Stimulated activated CD4-positive, alpha-beta T cell treated with anti-CD3 and anti-CD28 coated beads, Interleukin-2, amount 100 ng/mL, for 24 hours (primary cell): ENCODE results near the gene ZNF804B.
"Not testable (repeated sequence)": the region's sequence is repeated elsewhere in the genome, so short reads cannot be mapped to it uniquely, and the experiment has no call there.

Experiments used
- DNase-seq, 2 donors: peaks; one replicate each; pipeline ENCODE4 v3.0.0-alpha.2; 2020

ZNF804B gene

DNA sequence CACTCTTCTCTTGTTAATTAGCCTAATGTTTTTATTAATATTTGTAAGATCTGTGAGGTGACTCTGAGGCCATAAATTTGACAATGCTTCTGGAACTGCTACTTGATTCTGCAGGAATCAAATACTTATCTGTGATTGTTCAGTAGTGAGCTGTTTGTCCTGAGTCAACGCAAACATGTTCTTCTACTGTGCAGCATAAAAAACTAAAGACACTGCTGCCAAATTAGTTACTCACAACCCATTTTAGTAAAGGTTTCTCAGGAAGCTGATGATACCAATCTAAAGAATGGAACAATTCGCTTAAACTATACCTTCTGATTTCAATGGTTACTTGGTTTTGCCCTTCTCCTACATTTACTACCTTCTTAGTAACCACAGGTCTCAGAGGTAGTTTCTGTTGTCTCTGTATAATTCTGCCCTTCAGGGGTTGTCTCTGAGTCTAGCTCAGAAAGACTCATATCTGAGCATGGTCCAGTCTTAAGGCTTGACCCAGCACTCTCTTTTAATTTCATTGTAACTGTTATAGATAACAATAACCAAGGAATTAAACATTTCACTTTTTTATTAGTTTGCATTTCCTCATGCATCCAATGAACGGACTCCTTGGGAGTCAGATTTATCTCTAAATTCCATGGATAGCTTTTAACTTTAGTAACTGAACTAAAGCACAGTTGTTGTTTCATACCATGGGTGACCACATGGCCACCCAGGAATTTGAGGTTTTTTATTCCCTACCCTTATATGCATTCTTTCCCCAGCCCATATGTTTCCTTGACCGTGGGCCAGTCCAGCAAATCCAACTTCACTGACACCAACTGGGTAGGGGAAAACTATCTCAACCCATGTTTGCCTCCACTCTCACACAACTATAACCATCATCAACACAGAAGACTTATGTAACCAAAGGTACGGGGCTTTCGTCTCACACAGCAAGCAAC, 345.5 kb downstream of the ZNF804B start:
- DNase-seq = no peak

DNA sequence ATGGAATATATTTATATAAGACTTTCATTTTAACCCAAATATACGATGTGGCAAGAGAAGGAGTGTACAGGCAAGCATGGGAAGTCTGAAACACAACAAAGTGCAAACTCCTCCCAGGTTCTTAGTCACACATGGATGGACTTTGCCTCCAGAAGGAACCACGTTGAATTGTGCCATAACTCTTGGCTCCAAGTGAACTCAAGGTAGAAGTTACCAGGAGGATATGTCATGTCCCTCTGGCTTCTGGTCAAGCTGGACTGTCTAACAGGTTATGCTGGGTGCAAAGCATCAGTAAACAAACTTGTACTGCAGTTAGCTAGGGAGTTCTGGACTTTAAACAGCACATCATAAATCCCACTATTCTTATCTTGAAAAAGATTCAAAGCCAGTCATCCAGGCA, 364.4 kb downstream of the ZNF804B start:
- DNase-seq = no peak

DNA sequence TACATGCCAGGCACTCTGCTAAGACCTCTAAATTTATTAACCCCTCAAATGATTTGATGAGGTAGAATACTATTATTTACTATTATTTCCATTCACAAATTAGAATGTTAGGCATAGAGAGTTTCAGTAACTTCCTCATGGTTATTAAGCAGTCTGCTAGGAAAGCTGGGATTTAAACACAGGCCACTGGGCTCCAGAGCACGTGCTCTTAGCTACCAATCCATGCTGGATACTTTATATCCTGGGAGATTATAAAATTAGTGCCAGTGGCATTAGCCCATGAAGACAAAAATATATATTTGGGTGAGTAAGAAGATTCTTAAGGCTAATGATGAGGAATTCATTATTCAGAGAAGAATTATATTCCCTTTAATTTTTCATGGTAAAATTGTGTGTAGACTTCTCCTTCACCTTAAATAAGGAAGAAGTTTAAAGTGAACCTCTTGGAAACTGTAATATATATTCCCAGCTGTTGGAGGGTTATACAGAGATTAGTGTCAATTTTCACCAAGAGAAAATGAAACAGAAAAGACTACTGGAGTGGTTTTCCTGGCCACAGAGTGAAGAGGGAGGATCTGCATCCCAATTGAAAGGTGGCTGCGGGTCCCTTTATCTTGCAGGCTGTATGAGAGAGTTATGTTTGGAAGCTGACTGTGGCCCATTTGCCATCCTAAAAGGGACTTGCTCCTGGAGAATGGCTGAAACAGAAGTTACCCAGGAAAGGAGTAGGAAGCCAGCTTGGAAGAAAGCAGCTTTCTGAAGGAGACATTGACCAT, 370.3 kb downstream of the ZNF804B start:
- DNase-seq = no peak

DNA sequence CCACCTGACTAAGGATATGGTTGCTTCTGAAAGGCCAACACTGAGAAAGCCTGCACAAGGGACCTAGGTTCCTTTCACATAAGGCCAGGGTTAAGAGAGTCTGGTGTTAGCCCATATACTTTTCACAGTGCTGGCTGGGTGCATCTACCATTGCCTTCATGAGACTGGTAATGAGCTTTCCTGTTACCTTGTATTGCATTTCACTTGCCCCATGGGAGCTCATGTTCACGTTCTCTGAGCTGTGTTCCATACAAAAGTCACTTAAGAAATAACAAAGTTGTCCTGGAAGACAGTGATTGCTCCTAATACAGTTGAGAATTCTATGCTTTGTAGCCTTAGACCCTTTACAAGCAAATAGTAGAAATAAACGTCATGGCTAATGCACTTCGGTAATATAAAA, 373.9 kb downstream of the ZNF804B start:
- no peak for DNase-seq

DNA sequence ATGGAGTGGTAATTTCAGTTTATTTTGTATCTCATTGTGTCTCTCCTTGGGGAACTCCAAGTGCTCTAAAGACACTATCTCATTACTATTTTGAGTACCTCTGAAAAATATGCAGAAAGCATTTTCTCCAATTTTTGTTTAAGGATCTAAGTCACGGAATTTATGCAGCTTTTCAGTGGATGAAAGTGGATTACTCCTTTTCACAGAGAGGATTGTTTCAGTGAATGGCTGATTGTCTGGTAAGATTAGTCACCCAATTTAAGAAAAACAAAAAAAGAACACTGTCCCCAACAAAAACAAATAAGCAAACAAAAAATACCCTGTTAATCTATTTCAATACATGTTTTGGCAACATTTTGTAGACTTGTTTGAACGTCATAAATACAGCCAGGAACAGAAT, 374.3 kb downstream of the ZNF804B start:
- DNase-seq = no peak

DNA sequence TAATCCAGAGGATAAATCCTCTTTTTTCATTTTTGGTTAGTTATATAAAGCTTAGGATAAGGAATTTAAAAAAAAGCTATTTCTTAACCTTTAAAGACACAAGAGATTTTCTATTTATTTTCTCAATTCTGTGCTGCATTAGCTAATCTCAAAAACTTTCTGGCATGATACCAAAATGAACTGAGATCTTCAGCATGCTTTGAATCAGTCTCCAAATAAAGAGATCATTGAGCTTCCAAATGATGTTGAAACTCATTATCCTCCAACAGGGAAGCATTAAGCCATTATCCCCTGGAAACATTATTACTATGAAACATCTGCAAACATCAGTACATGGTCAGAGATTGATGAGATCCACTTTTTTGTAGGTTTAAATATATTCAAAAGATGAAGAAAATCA, 386.3 kb downstream of the ZNF804B start:
- no peak for DNase-seq

DNA sequence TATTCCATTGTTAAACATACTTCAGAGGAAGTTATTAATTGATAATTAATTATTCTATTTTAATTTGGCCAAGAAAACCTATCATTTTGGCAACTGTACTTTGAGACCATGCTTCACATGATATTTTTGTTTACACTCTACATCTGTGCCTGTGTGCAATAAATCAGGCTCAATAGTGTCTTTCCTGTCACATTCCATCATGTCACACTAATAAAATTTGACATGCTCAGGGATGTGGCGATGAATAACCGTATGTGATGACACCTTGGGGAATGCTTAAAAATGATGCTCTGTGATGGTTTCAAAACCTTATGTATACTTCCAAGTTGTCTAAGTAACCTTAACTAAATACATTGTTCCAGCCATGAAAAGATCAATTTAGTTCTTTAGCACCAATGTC, 400.6 kb downstream of the ZNF804B start:
- DNase-seq = no peak

DNA sequence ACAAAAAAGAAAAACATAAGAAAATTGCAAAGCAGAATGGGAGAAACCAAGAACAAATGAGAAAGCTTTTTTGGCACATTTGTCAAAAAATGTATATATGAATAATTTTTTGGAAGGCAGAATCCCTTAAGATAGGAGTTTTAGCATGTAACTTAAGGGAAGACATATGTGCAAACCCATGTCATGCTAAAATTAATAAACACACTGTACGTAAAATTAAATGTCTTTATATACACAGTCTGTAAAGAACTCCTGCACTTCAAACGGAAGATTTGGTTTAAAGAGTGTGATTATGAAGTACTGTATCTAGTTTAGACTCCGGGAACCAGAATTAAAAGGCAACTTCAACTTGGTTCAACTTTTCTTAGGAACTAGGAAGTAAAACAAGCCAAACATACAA, 405.9 kb downstream of the ZNF804B start:
- no peak for DNase-seq

DNA sequence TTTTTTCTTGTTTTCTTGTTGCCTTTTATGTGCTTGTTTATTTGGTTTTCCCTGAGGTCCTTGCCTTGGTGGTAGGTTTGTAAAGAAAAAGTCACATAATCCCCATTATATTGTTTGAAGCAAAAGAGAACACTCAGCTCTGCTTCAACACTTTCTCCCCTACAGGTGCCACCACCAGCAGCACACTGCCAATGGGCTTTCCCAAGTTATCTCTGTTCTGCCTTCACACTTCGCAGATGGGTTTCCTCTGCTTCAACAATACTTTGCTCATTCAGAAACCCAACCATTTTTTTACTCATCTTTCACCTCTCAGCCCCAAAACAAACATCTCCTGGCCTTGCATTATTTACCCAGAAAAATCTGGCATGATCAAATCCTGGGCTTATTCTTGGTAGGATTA, 411.1 kb downstream of the ZNF804B start:
- DNase-seq = no peak

DNA sequence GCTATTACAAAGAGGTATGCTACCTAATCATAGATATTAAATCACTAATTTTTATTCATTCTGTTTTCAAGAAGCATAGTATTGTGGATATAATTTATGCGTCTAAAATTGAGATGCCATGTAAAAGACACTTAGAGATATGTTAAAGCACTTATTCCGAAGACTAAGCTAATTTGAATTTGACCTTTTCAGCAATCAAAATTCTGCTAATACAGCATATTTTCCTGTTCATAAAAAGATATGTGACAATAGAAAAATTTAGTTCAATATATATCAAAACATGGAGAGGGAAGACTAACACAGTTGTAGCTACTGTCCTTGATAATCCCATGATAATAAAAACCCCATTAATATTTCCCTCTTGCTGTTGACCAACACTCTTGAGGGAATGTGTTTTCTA, 422.6 kb downstream of the ZNF804B start:
- DNase-seq = no peak

DNA sequence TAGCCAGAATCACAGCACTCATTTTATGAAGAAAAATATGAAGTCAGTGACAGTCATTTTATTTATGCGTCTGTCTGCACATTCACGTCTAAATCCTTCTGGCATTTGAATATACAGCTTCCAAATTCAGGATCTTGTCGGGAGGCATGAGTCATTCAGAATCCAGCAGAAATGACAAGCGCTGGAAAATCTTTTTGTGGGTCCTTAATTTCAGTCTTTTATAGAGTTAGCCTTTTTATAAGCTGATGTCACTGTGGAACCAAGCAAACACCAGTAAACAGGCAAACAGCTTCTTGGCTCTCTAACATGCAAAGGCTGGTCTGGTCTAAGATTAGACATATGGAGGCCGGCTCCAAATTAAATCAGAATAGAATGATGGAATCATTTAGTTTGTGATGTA, 424.2 kb downstream of the ZNF804B start:
- DNase-seq = no peak

DNA sequence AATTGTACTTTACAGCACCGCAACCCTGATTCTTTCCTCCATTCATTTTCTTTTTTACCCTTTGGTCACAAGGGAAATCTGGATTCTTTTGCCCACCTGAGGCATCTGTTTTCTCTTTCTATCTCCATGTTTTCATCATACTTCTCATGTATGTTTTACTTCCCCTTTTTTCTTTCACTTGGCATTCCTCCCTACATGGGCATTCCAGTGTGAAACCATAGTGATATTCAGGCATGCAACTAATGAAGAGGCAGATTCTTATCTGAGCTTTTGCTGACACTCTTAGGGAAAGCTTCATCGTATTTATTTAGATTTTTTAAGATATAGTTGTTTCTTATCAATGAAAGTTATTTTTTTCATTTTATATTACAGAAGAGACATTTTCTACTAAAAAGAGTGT, 441.3 kb downstream of the ZNF804B start:
- DNase-seq = no peak

DNA sequence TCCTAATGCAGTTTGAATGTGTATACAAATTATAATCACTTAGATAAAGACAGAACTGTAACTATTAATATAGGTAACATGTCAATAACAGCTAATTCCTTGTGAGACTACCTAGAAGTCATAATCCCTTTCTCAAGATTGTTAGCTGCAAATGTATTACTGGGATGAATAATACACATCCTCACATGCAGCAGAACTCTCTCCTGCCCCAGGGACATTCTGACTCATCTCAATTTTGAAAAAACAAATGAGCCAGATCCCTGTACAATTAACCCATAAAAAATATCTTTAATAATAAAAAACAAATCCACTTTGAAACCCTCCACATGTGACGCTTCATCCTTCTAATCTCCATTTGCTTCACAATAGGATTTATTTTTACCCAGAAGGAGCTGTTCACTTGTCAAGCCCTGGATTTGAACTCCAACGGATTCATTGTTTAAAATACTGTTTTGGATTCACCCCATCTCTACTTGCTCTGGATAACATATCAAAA, 464.4 kb downstream of the ZNF804B start:
- DNase-seq = no peak

DNA sequence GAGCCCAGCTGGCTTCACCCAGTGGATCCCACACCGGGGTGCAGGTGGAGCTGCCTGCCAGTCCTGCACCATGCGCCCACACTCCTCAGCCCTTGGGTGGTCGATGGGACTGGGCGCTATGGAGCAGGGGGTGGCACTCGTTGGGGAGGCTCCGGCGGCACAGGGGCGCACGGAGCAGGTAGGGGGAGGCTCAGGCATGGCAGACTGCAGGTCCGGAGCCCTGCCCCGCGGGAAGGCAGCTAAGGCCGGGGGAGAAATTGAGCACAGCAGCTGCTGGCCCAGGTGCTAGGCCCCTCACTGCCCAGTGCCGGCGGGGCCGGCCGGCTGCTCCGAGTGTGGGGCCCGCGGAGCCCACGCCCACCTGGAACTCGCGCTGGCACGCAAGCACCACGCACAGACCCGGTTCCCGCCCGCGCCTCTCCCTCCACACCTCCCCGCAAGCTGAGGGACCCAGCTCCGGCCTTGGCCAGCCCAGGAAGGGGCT, 469.2 kb downstream of the ZNF804B start:
- not testable (repeated sequence) for DNase-seq

DNA sequence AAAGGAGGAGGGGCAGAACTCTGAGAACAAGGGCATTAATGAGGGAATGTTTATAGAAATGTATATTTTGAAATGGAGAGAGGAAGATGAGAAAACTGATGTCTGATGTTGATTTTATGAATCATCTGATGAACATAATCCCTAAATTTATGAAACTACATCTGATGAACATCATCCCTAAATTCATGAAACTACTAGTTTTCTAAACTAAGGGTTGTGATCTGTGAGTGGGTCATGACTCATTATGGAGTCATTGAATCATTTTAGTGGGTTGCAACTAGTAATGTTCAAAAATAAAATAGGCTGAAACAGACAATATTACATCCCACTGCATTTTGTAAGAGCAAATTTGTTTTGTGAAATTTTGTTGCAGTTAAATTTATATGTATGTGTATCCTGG, 478.7 kb downstream of the ZNF804B start:
- DNase-seq = no peak

DNA sequence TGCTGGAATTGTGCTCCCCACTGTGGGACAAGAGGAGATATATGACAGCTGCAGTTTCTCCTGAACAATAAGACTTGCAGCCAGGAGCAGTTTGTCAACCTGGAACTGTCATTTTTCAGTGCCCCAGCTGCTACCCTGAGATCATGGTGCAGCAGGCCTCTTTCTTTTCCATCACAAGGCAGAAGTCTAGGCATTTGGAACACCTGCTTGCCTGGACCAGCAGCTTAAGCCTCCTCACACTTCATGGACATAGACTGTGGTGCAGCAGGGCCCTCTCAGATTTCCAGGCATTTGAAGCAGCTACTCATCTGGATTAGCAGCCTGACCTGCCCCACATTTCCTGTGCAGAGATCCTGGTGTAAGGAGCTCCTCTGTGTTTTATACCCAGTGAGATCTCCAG, 486.7 kb downstream of the ZNF804B start:
- DNase-seq = no peak

DNA sequence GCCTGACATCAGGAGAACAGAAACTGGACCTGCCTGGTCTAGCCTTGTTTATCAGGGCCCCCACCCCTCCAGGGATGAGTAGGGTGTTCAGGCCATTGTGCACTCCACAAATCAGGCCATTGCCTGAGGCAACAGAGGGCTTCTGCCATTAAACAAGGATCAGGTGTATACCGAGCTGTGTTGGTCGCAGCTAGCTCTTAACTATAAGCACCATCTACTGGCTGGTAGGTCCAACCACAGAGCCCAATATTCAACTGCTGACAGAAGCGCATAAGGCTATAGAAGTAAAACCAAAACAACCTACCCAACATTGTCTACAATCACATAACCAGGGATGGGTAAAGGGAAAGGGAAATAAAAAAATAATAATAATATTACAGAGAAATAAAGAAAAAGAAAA, 487.7 kb downstream of the ZNF804B start:
- DNase-seq = no peak

DNA sequence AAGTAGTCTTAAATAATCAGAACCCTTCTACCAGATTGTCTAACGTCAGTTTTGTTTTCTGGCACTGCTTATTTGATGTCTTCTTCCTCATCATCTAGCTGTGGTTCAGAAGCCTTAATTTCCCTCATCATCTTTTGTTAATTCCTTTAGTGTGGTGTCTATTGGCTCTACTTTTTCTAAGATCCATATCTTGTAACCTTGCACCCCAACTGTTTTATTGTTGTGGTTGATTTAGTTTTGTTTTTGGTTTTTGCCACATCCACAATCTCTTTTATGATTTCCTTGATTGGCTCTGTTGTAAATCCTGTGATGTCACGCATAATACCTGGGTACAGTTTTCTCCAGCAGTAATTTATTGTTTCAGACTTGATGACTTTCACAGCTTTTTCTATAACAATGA, 499.6 kb downstream of the ZNF804B start:
- no peak for DNase-seq

DNA sequence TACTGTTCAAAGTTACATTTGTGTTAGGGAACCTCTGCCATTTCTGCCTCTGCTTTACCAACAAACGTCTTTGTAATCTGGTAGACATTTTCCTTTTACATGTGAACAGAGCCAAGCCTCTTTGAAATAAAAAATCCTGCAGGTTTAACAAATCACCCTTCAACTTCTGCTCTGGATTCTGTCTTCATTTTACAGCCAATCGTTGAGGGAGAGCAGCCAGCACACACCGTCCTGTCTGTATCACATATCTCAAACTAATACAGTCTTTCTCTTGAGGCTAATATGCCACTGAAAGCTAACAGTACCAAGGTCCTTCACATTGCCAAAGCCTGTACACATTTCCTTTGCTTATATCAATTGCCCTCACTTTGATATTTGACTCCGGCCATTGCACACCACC, 504.6 kb downstream of the ZNF804B start:
- no peak for DNase-seq

DNA sequence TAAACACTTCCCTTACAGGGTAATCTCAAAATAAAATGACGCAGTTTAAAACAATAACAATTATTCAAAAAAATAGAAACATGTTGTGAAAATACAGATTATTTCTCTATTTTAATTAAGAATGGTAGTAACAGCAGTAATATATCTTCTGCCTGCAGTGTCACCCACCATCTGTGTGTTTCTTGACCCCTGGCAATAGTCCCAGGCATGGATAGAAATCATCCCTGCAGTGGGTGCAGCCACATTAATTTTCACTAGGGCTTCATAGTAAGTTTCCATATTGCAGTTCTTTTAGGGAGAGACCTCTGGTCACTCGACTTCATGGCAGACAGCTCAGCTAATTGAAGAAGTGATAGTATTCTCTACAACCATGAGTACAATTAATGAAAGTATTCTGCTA, 506.1 kb downstream of the ZNF804B start:
- DNase-seq = no peak

DNA sequence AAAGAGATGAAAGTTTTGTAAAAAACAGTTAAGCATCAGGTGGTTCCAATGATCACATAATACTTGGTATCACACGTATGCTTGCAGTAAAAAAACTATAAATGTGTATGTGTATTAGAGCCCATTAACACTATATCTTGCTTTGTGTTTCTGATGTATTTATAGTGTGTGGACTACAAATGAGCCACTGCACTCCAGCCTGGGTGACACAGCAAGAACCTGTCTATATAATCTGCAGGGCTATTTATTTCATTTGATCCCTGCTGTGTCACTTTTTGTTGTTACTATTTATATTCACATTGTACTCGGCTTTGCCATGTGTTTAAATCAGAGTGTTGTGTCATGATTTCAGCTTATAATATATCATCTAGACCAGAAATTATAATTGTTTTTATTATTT, 523.8 kb downstream of the ZNF804B start:
- DNase-seq = no peak

DNA sequence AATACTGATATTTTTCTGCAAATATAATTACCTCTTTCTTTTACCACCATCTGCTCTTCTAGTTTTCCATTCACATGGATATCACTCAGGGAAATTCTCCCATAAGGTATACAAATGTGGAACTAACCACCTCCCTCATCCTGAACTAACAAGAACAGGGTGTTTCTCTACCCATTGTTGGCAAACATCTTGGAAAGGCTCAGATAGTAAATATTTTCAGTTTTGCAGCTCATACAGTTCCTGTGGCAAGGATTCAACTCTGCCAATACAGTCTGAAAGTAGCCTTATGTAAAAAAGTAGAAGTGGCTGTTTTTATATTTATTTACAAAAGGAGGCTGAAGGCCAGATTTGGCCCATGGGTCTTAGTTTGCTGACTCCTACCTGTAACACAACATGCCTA, 549.0 kb downstream of the ZNF804B start:
- DNase-seq = no peak

DNA sequence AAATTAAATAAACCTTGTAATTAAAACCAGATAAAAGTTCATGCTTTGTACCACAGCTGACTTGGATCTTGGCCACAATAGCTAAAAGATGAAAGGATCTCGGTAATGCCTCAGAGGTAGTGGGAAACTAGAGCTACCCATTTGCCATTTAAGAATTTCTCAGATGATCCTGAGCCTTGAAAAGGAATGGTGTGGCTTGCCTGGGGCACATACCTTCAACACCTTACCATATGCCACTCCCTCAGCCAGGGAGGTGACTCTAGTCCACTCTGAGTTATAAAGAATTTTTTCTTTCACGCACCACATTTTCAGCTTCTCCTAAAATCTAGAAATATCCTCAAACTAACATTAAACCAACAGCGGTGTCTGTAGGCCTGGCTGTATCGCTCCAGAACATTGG, 552.4 kb downstream of the ZNF804B start:
- no peak for DNase-seq

DNA sequence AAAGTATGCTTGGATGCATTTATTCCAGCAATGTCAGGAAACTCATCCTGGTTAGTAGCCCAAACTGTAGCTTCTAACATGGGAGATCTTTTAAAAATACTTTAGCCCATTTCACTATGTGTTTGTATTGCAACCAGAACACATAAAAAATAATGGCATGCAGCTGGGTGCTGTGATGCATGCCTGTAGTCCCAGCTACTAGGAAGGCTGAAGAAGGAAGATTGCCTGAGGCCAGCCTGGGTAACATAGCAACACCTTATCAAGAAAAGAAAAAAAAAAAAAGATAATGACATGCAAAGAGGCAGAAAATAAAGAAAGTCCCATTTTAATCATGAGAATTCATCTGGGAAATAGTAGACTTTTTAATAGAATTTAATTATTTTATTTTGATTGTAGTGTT, 553.1 kb downstream of the ZNF804B start:
- DNase-seq = no peak
